ENCODE measurements around the gene GTF3C5.

- no peak for TF ChIP-seq CTCF (IDR thresholded peaks at IDR 0.05; ENCODE audit: insufficient read depth, low read length, poor library complexity, severe bottlenecking)
- TF ChIP-seq EZH2phosphoT487 (conservative IDR thresholded peaks at IDR 0.05; ENCODE audit: low read length), result no peak
These were observed 43.9 kb upstream of the GTF3C5 start for GRCh38 chr9:132986640-132987620.

Data from SU-DHL-6 (cell line).